A673 (cell line): ENCODE measurements around the gene C4orf50. TPM values are rescaled to one million over a fixed set of nuclear protein-coding genes. Genes with fewer than 3 reads are reported as not detected.

Experiments
- BruUV-seq: library from RNA; stranded (reverse); fragments of 400-500 nt; replicated peaks from 2 replicates; lab custom pipeline; 2021; lab: Mats Ljungman, UMichigan
- CTCF ChIA-PET: fragments of 300-600 bp; sonication (Branson Sonifier 250); formaldehyde crosslinking; loops from one replicate; lab custom pipeline; 2022; ENCODE audit warnings: antibody characterized with exemption; lab: Charles Lee
- POLR2A ChIA-PET: fragments of 300-600 bp; sonication (Branson Sonifier 250); formaldehyde crosslinking; loops from one replicate; lab custom pipeline; 2022; ENCODE audit warnings: antibody characterized with exemption; ENCODE audit not compliant: low non-redundant PET; lab: Charles Lee
- DNase-seq: peaks from one replicate; pipeline ENCODE4 v3.0.0-alpha.2; 2015; ENCODE audit warnings: low spot score
- H3K27ac ChIP-seq: fragments of 200-600 bp; sonication (generic); 2 replicates; pipeline ENCODE4 v1.5.1; 2016; ENCODE audit warnings: mixed run types, low read depth, mild to moderate bottlenecking, mixed read lengths, antibody characterized with exemption, low read length; ENCODE audit not compliant: poor library complexity, severe bottlenecking
- H3K27me3 ChIP-seq: fragments of 200-600 bp; sonication (generic); replicated peaks from 2 replicates; pipeline ENCODE4 v1.6.1; 2017; ENCODE audit warnings: mixed run types, low read depth, mild to moderate bottlenecking, mixed read lengths, antibody characterized with exemption, low read length; ENCODE audit not compliant: insufficient read depth, poor library complexity
- H3K36me3 ChIP-seq: fragments of 200-600 bp; sonication (generic); 2 replicates; pipeline ENCODE4 v1.6.1; 2016; ENCODE audit warnings: mixed run types, mild to moderate bottlenecking, mixed read lengths, antibody characterized with exemption, low read length; ENCODE audit not compliant: insufficient read depth, poor library complexity, severe bottlenecking
- H3K4me1 ChIP-seq: fragments of 200-600 bp; sonication (generic); 2 replicates; pipeline ENCODE4 v1.6.1; 2017; ENCODE audit warnings: mixed run types, mild to moderate bottlenecking, mixed read lengths, antibody characterized with exemption, low read length; ENCODE audit not compliant: insufficient read depth, poor library complexity, severe bottlenecking
- H3K4me3 ChIP-seq: fragments of 200-600 bp; sonication (generic); 2 replicates; pipeline ENCODE4 v1.5.1; 2016; ENCODE audit warnings: low read depth, mixed run types, mild to moderate bottlenecking, mixed read lengths, low read length; ENCODE audit not compliant: poor library complexity, severe bottlenecking
- H3K9me3 ChIP-seq: fragments of 200-600 bp; sonication (generic); 2 replicates; pipeline ENCODE4 v1.6.1; 2016; ENCODE audit warnings: mixed run types, low read depth, mild to moderate bottlenecking, mixed read lengths, antibody characterized with exemption, low read length; ENCODE audit not compliant: poor library complexity, severe bottlenecking
- CTCF ChIP-seq: fragments of 300-800, 200-600 bp; sonication (generic); conservative IDR thresholded peaks from 2 replicates; pipeline ENCODE4 v1.5.1; 2017; ENCODE audit warnings: low read depth, mild to moderate bottlenecking, antibody characterized with exemption, low read length, moderate library complexity, mixed read lengths
- EZH2 ChIP-seq: fragments of 200-600 bp; sonication (generic); IDR thresholded peaks from 2 replicates; pipeline ENCODE4 v1.6.1; 2017; ENCODE audit warnings: borderline replicate concordance, low read depth, mild to moderate bottlenecking, mixed read lengths, antibody characterized with exemption, low read length; ENCODE audit not compliant: poor library complexity, severe bottlenecking
- intact Hi-C: fragments of 100-400 bp; cut with micrococcal nuclease; formaldehyde crosslinking; loops from one replicate; pipeline ENCODE4 v1.10.0; 2022; ENCODE audit not compliant: unreplicated experiment
- total RNA-seq: library from RNA; stranded (reverse); gene quantifications from 2 replicates; pipeline ENCODE4 v1.2.3, GENCODE V29; 2021

The C4orf50 gene
- total RNA-seq, 1 experiment from 2014 or later = not detected

- Histone ChIP-seq H3K27me3 (peaks cover 4% of the 10 kb centered on the region), H3K4me1 (no peaks in the 10 kb centered on the region), H3K36me3 (no peaks in the 10 kb centered on the region), H3K4me3 (no peak overlapping the region), H3K27ac (no peak overlapping the region), H3K9me3 (no peaks in the 10 kb centered on the region)
- intact Hi-C loops = no loop called here
- ChIA-PET POLR2A (no interaction called here), CTCF (no interaction called here)
- no peak for DNase-seq
- TF ChIP-seq EZH2 = no peak
- TF ChIP-seq CTCF = no peak
- BruUV-seq = no TSS peak
Measured at GRCh38 chr4:6027392-6027791, 9.2 kb upstream of the C4orf50 start.

DNA sequence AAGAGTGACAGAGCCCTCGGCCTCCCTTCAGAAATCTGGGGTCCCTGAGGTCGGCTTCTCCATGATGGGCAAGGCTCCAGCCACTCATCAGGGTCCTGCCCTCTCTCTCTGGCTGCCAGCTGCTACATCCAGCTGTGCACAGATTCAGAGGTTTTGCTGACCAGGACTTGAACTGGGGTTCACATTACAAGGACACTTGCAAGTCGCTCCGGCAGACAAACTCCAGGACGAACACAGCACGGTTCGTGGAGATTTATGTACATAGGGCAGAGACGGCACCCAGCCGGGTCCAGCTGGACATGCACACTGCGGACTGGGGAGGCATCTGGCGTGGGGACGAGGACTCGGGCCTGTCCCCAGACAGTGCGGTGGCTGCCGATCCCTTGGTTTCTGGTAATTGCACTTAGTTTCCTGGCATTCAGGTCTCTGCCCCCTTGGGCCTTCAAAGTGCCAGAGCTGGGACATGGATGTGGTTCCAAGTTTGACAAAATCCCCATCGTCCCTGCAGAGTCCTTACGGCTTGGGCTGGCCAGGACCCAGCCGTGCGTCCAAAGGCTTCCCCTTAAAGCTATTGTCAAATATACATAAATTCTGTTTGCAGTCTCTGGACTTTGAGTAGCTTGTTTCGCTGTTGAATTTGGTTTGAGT, 6.2 kb upstream of the C4orf50 start:
- DNase-seq = no peak
- intact Hi-C loops = no loop called here
- no peak overlapping the region for H3K27ac ChIP-seq
- H3K27me3 ChIP-seq = peaks cover 3% of the 10 kb centered on the region
- no TSS peak for BruUV-seq
- ChIA-PET POLR2A (no interaction called here), CTCF (no interaction called here)
- no peak for TF ChIP-seq EZH2
- TF ChIP-seq CTCF = no peak
- no peaks in the 10 kb centered on the region for H3K36me3 ChIP-seq
- no peaks in the 10 kb centered on the region for H3K4me1 ChIP-seq
- no peaks in the 10 kb centered on the region for H3K9me3 ChIP-seq
- no peak overlapping the region for H3K4me3 ChIP-seq

DNA sequence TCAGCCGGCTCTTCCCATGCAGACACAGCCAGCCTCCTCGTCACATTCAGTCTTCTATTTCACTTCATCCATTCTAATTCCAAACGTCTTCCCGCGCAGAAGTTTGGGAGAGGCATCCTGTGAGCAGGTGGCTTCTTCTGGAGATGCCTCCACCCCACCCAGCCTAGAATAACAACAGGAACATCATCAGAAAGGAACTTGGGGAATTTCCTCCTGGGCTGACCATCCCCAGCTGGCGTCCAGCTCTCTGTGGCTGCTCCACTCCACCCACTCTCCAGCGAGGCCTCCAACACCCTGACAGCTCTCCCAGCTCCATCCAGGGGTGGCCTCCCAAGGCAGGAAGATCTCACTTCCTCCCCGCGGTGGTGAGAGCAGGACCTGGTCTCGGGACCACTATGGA, 5.5 kb upstream of the C4orf50 start:
- BruUV-seq = no TSS peak
- POLR2A ChIA-PET = no interaction called here
- no peaks in the 10 kb centered on the region for H3K36me3 ChIP-seq
- CTCF ChIA-PET = no interaction called here
- no peaks in the 10 kb centered on the region for H3K27me3 ChIP-seq
- H3K9me3 ChIP-seq = no peaks in the 10 kb centered on the region
- intact Hi-C loops = no loop called here
- no peak for DNase-seq
- no peaks in the 10 kb centered on the region for H3K4me1 ChIP-seq
- TF ChIP-seq CTCF (no peak), EZH2 (no peak)
- no peak overlapping the region for H3K4me3 ChIP-seq
- no peak overlapping the region for H3K27ac ChIP-seq
